ENCODE data around the gene FNDC3B.
A peak's percentile ranks its signal among the peaks of the same experiment; 100 is the strongest.
"Not testable (repeated sequence)": the region's sequence is repeated elsewhere in the genome, so short reads cannot be mapped to it uniquely, and the experiment has no call there.

The FNDC3B gene

DNA sequence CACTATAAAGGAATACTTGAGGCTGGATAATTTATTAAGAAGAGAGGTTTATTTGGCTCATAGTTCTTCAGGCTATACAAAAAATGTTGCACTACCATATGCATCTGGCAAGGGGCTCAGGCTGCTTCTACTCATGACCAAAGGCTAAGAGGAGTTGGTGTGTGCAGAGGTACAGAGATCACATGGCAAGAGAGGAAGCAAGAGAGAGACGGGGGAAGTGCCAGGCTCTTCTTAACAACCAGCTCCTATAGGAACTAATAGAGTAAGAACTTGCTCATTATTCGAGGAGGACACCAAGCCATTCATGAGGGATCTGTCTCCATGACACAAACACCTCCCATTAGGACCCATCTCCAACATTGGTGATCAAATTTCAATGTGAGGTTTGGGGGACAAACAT, 6.0 kb upstream of the FNDC3B start:
- no peak for DNase-seq

DNA sequence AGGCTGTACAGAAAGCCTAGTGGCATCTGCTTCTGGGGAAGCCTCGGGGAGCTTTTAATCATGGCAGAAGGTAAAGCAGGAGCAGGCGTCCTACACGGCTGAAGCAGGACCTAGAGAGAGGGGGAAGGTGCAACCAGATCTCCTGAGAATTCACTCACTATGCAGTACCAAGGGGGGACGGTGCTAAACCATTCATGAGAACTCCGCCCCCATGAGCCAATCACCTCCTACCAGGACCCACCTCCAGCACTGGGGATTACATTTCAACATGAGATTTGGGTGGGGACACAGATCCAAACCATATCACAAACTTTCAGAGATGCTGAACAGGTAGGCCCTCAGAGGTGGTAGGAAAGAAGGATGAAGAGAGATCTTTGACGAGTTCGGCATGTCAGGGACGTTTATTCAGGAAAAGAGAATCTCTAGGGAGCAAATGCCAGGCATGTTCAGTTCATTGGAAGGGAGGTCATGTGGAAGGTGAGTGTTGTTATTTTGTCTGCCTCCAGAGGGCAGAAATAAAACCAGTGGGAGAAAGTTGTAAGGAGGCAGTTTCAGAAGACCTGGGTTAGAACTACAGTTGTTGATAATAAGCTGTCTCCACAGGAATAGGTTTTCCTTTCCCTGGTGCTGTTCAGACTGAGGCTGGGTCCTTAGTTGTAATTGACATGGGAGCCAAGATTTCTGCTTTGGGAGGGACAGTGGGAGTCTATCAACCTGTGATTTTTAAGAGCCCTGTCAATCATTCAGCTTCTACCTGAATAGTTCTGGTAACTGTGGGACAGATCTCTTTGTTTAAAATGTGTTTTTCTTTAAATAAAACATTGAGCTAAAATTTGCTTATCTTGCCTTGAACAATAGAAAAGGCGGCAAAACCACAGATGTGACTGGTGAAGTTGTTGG, 4.3 kb upstream of the FNDC3B start:
- no peak for DNase-seq

DNA sequence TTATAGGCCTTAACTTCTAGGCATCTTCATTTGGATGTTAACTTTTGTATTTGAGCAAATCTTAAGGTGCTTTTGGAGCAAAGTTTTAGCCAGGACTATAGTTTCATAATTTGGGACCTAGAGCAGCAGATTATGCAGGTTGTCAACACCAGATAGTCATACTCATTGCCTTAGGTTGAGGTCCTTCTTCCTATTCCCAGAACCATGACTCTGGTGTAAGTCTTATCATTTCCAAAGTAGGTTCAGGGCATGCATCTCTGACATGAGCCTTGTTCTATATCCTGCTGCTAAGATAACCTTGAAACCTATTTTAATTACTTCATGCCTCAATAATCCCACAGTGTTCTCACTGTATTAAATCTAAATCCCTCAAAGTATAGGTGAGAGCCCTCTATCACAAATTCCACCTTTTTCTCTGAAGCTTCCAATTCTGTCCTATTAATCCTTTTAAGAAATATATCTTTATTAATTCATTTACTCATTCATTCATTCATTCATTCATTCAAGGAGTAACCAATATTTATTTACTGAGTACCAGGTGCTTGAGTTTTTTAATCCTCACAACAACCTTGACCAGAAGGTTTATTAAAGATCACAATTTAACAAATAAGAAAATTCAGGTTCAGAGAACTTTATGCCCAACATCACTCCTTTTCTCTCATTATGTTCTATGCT, 2.7 kb upstream of the FNDC3B start:
- no peak for DNase-seq

DNA sequence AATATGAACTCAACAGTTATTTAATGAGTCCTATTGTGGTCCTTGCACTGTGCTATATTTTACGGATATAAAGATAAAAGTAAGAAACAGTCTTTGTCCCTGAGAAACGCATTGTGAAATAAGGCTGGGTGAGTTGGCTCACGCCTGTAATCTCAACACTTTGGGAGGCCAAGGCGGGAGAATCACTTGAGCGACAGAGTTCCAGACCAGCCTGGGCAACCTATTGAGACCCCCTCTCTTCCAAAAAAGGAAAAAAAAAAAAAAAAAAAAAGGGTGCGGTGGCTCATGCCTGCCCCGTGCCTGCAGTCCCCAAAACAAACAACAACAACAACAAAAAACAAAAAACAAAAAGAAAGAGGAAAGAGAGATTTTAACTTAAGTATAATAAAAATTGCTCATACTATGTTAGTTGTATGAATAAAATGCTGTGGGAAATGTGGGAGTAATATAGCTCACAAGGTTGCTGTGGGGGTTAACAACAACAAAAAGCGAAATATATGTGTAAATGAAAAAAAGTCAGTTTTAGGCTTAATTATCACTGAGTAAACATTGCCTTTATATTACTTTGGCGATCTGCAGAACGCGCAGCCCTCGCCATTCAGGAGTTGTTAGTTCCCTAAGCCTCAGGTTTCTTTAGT, 461 bp upstream of the FNDC3B start:
- DNase-seq: no peak

DNA sequence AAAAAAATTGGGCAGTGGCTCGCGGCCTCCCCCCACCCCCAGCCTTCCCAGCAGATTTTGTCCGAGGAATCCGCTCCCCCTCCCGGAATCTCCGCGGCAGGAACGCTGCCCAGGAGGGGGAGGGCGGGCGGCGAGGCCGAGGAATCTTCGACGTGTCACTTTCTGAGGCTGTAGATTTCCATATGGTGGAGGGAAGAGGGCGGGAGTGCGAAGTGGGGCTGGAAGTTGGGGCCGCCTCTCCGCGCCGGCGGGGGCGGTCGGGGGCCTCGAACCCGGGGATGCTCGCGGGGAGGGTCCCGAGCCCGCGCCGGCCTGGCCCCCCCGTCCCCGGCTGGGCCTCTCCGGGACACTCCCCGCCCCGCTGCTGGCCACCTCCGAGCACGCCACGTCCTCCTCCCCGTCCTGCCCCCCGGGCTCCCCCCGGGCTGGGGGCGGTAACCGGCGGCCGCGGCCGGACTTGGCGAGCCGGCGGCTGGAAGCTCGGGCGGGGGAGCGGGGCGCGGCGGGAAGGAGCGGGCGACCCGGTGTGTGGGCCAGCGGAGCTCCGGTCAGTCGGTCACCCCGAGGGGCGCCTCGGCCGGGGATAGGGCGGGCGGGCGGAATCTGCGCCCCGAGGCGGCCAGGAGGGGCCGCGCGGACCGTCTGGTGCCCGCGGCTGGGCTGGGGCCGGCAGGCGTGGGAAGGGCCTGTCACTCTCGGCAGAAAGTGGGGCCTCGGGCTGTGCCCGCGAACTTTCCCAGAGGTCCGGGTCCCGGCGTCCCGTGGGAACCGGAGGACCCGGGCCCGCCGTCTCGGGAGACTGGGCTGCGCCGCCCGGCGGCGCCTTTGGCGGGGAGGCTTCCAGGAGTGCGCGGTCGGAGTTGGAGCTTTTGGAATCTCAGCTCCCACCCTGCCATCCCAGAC, 951 bp downstream of the FNDC3B start:
- peak; percentile 68 for DNase-seq

DNA sequence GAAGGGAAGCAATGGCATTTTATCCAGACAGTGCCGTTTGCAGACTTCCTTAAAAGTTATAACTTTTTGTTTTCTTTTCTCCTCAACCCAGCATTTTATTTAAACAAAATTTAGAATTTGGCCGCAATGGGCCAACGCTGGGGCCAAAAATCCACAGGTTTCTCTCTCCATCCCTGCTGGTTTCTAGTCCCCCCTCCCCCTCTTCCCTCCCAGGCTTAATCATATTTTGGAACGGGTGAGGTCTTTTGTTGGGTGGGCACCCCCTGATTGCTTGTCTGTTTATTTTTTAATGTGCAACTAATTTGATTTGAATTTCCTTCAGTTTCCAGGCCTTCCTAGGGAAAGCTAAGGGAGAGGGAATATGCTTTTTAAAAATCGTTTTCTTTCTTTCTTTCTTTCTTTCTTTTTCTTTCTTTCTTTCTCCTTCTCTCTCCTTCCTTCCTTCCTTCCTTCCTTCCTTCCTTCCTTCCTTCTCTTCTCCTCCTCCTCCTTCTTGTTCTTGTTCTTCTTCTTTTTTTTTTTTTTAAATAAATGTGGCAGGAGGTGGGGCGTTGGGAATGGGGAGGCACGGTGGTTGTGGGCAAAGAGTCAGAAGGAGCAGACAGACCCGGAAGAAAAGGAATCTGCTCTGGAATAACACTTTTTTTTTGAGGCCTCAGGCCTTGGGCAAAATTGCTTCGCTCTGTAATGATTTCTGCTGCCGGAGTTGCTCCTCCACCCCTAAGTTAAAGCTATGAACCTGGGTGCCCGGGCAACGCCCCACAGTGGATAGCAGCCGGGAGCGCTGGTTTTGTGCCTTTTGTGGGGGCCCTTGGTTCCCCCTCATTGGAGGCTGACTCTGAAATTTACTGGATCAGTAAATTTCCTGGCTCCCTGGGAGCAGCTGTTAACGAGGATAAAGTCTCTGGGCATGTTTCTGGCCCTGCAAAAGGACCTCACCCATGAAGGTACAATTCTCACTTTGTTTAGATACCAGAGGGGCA, 1.9 kb downstream of the FNDC3B start:
- DNase-seq: no peak

DNA sequence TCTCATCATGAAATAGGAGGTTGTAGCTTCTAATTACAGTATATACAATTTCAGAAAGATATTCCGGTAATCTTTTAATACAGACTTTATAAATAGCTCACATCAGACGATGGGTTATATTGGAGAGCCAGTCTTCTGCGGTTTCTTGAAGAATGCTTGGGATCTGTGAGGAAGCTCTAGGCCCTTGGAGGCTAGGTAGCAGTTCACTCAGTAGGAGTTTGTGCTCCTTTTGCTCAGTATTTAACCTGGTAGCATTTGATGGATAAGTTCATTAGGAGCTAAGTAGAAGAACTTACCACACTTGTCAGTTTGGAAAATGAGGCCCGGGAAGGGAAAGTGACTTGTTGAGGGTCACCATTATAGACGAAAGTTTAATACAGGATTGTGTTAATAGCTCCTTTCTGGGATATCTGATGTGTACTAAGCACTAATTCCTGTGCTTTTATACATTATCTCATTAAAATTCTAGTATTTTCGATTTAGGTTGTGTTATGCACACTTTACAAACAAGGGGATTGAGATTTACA, 2.8 kb downstream of the FNDC3B start:
- no peak for DNase-seq

DNA sequence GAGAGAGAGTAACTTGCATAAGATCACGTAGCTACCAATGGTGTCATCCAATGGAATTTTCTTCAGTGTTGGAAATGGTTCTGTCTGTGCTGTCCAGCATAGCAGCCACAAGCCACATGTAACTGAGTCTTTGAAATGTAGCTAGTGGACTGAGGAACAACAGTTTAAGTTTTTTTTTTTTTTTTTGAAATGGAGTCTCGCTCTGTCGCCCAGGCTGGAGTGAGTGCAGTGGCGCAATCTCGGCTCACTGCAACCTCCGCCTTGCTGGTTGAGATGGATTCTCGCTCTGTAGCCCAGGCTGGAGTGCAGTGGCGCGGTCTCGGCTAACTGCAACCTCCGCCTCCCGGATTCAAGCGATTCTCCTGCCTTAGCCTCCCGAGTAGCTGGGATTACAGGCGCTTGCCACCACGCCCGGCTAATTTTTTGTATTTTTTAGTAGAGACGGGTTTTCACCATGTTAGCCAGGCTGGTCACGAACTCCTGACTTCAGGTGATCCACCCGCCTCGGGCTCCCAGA, 3.3 kb downstream of the FNDC3B start:
- not testable (repeated sequence) for DNase-seq

DNA sequence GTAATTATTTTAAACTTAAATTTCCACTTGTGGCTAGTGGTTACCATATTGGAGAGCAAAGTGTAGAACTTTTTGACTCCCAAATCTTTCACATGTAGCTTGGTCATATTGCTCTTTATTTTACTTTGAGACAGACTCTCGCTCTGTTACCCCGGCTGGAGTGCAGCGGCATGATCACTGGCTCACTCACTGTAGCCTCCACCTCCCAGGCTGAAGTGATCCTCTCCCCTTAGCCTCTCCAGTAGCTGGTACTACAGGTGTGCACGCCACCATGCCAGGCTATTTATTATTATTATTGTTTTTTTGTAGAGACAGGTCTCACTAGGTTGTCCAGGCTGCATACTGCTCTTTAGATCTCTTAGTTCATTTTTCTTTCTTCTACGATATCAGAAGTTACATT, 3.9 kb downstream of the FNDC3B start:
- no peak for DNase-seq

DNA sequence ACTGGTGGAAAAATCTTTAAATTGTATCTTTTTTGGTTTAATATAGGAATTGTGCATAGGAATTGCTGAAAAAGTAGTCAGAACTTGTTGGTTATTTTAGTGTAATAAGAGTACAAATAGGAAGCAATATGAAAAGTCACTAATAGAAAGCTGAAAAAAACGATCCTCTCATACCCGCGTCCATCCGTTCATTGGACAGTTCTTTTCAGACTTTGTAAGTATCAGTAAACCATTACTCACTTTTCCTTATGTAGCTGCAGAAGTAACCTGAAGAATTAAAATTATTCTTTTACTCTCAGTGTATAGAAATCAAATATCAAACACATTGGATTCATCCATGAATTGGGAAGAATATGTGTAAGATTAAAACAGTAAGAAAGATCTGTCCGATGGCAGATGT, 4.4 kb downstream of the FNDC3B start:
- no peak for DNase-seq

DNA sequence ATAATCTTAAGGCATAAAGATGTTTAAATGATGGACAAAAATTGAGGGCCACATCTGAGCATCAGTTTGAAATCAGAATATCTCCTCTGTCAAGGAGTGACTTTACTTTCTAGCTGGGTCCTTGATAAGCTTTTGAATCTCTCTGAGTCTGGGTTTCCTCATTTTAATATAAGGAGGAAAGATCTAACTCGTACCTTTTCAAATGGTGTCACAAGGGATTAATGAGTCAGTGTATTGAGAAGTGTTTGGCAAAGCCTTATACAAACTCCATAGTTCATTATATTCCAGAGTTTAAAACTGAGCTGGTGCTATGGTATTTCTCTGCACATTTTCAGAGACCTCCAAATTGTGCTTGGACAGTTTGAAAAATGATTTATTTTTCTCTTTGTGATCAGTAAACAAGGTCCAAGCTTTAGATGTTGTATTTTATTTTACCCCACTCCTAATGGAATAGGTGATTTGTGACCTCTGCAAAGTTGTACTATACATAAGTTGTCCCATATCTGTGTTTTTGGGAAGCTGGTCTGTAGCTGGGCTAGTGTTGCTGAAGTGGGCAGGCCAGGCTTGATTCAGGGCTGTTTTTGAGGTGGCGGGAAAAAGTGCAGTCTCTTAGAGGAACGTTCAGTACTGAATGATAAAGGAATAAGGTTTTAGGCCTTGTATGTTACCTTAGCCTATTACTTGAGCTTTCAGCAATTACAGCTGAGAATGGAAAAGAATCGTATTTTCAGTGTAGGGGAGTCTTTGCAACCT, 5.6 kb downstream of the FNDC3B start:
- DNase-seq: no peak

DNA sequence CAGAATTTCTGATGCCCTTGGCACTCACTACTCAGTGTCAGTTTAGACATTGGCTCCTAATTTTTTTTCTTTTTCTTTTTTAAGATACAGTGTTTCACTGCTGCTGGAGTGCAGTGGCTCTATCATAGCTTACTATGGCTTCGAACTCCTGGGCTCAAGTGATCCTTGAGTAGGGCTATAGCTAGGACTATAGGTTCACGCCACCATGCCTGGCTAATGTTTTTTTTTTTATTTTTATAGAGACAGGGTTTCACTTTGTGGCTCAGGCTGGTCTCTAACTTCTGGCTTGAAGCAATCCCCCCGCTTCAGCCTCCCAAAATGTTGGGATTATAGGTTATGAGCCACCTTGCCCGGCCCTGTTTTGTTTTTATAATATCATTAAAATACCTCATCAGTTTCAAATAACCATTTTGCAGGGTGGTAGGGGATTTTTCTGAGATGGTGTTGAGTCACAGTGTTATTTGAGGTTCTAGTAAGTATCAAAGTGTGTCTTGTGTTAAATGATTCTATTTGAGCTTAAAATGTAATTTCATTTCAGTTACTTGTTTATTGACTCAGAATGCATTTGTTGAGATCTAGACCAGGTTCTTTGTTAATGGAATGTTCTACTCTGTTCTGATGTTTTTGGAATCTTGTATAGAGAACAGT, 7.0 kb downstream of the FNDC3B start:
- DNase-seq: no peak

DNA sequence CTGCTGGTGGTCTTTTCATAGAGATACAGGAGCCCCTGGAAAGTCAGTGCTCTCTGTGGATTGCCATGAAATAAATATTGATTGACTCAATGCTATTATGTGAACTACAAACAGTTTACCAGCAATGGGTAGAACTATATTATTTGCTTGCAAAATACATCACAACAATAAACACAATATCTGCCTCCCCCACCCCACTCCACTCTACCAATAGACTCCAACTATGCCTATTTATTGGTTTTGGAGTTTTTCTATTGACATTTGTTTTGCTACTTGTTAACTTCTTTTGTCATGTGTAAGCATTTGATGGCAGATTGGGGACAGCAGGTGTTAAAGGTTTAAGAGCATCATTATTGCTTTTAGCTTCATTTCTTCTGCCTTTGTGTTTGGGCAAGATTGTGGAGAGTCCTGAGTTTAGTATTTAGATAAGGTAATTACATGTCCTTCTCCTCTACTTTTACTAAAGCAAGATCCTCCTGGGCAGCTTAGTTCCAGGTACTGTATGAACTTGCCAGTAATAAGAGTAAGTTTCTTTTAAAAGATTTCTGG, 8.3 kb downstream of the FNDC3B start:
- no peak for DNase-seq

DNA sequence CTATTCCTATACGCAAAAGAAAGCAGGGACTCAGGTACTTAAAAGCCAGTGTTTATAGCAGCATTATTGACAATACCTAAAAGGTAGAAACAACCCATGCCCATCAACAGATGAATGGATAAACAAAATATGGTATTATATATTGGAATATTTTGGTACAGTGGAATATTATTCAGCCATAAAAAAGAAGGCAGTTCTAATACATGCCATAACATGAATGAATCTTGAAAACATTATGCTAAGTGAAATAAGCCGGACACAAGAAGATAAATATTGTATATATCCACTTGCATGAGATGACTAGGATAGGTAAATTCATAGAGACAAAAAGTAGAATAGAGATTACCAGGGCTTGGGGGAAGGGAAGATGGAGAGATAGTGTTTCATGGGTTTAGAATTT, 9.2 kb downstream of the FNDC3B start:
- DNase-seq: no peak

DNA sequence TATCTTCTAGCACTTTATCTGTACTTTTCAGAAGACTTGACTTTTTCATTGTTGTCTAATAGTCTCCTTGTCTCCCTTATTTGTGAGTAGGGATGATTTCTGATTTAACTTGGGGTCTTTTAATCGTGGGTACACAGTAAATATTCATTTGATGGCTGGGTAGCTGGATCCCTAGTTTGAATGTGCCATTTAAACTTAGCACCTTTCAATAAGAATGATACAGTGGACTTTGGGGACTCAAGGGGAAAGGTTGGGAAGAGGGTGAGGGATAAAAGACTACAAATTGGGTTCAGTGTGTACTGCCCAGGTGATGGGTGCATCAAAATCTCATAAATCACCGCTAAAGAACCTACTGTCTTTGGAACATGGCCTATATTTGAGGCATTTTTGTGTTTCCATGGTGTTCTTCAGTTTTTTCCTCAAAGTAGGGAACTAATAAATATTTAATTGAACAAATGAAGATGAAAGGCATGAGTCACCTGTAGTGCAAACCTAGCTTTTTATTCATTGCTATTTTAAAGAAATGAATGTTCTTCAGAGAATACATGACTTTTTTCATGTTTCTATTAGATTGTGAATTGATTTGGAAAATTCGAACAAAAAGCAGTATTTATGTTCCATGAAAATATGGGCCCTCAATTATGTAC, 12.1 kb downstream of the FNDC3B start:
- DNase-seq: no peak

DNA sequence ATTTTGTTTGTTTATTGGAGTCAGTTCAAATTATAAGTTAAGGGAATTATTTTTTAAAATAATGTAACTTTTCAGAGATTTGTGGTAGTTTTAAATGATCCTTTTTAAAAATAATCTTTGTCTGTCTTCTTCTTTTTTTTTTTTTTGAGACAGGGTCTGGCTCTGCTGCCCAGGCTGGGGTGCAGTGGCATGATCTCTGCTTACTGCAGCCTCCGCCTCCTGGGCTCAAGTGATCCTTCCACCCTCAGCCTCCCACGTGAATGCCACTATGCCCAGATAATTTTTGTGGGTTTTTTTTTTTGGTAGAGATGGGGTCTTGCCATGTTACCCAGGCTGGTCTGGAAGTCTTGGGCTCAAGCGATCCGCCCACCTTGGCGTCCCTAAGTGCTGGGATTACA, 12.6 kb downstream of the FNDC3B start:
- DNase-seq: no peak

DNA sequence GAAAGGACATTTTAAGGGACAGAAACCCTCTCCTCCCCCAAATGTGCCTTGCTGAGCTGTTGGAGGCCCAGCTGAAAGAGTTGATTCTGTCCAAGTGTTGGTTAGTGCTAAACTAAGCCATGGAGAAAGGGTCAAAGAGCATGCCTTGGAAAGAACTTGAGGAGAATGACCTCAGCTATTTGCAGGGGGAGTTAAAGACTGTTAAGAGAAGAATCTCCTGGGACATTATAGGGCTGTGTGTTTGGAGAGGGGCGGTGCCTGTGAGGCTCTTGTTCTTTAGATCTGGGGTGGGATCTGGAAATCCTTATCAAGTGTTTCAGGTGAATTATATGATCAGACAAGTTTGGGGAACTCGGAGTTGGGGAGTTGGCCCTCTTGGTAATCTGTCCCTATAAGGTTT, 13.0 kb downstream of the FNDC3B start:
- no peak for DNase-seq

DNA sequence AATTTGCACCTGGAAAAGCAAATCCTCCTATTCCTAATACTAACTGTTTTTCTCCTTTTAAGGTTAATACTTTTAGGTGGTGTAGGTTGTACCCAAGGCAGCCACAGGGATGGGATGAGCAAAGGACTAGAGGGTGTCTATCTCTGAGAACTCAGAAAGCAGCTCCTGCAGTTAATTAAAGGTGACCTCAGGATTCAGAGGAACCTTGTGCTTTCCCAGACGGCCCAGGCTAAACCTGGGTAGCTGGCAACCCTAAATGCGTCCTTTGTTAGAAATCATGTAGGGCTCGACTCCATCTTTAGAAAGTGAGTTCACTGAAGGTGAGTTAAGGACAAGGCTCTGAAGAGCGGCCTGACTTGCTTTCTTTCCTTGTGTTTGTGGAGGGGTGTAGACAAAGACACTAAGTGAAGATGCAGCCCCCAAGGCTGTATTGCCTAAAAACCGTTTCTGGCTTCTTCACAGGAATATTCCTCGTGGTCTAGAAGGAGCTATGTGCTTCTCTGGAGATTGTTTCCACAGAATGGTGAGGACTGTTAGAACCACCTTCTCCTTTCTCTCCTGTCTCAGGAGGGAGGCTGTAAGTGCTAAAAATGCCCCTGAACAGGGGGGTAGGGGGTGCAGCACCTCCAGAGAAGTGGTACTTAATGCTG, 14.9 kb downstream of the FNDC3B start:
- no peak for DNase-seq

All from NCI-H774 (cell line).